Measurements from ENCODE around the gene ARHGAP10. TPM values are rescaled to one million over a fixed set of nuclear protein-coding genes. Genes with fewer than 3 reads are reported as not detected.

Gene ARHGAP10
- total RNA-seq, 2 experiments from 2014 or later, result 6.1 to 6.2 TPM

DNA sequence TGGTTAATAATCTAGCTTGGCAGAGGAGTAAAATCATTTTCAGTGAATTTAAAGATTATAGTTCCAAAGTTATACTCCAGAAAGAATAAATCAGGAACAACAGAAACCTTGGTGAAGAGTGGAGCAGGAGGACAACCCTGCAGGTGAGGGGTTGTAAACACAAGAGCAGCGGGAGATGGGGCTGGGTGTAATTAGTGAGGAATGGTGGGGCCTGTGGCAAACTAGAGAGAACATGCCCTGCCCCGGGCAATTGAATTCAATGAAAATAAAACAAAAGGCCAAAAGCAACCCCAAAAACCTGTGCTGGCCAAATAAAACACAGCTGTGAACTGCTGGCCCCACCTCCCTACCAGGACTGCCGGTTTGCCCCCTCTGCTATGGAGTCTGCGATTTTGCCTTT lies 385.1 kb downstream of the ARHGAP10 start:
- ChIA-PET POLR2A (no interaction called here), CTCF (interaction anchor here (1.7 kb wide), 1 partner anchor 170 kb away, joined by 4 read pairs; no protein-coding TSS in a partner anchor)
- Mint-ChIP-seq H3K4me3 (no peak overlapping the region), H3K27ac (no peak overlapping the region), H3K9me3 (ENCODE audit: low read depth) (no peaks in the 10 kb centered on the region), H3K36me3 (ENCODE audit: low read depth) (peaks cover 28% of the 10 kb centered on the region), H3K4me1 (peaks cover 20% of the 10 kb centered on the region), H3K27me3 (no peaks in the 10 kb centered on the region)
- DNase-seq, result no peak
- intact Hi-C loops (cut with DNase I, micrococcal nuclease), result no loop called here
- ATAC-seq, result no peak

DNA sequence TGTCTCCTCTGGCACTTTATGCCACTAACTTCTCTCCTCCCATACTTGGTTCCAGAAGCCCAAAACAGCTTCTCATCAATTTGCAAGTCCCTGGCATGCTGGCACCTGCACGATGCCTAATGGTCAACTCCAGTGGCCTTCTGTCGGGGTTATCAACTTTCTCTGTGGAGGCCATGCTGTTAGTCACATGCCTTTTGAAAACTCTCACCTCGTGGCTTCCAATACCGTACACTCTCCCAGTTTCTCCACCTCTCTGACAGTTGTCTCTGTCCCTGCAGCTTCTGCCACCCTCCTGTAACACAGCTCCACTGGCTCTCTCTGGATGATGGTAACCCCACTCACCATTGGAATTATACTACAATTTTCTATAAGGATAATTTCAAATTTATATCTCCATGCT lies 386.3 kb downstream of the ARHGAP10 start:
- DNase-seq (no peak), ATAC-seq (no peak)
- CTCF ChIA-PET, result interaction anchor here (1.7 kb wide), 1 partner anchor 169 kb away, joined by 4 read pairs; no protein-coding TSS in a partner anchor
- Mint-ChIP-seq H3K9me3 (ENCODE audit: low read depth) (peaks cover 7% of the 10 kb centered on the region), H3K36me3 (ENCODE audit: low read depth) (peaks cover 31% of the 10 kb centered on the region), H3K27me3 (no peaks in the 10 kb centered on the region), H3K4me1 (peaks cover 10% of the 10 kb centered on the region), H3K4me3 (no peak overlapping the region), H3K27ac (no peak overlapping the region)
- intact Hi-C loops (cut with DNase I, micrococcal nuclease), result no loop called here
- POLR2A ChIA-PET, result no interaction called here

DNA sequence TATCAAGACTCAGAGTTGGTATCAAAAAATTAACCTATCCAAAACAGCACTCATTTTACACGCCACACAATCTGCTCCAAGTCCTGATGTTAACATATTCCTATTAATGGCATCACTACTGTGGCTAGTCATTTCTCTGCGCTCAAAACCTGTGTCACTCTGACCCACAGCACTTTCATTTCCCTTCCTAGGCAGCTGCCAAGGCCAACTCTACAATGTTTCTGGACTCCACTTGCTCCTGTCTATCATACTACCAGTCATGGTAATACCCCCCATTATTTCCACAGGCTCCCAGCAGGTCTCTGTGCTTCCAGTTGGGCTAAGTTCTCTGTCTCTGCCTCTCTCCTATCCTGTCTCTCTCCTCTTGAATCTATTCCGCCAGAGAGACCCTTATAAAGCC lies 386.7 kb downstream of the ARHGAP10 start:
- H3K27me3 Mint-ChIP-seq, result no peaks in the 10 kb centered on the region
- H3K36me3 Mint-ChIP-seq (ENCODE audit: low read depth), result peaks cover 33% of the 10 kb centered on the region
- ATAC-seq (no peak), DNase-seq (no peak)
- ChIA-PET POLR2A (no interaction called here), CTCF (no interaction called here)
- H3K4me3 Mint-ChIP-seq, result no peak overlapping the region
- H3K9me3 Mint-ChIP-seq (ENCODE audit: low read depth), result peaks cover 12% of the 10 kb centered on the region
- H3K4me1 Mint-ChIP-seq, result peaks cover 10% of the 10 kb centered on the region
- intact Hi-C loops (cut with DNase I, micrococcal nuclease), result no loop called here
- no peak overlapping the region for H3K27ac Mint-ChIP-seq

DNA sequence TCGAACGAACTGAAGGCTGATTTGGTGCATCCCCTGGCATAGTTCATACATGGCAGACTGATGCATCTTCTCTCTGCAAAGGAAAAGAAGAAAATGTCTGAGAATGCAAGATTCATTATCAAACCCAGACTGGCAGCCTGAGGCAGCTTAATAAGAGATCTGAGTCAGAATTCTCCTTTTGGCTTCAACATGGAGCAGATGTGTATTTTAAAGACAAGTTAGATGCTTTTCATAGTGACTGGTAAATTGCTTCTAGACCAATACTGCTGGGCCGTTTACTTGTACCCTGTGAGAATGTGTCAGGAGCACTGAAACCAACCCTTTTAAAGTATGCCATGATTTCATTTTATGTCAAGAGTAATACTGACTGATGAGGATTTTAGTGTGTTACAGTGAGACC lies 388.3 kb downstream of the ARHGAP10 start:
- Mint-ChIP-seq H3K36me3 (ENCODE audit: low read depth) (peaks cover 35% of the 10 kb centered on the region), H3K27me3 (no peaks in the 10 kb centered on the region), H3K27ac (no peak overlapping the region), H3K4me3 (no peak overlapping the region), H3K4me1 (peaks cover 10% of the 10 kb centered on the region), H3K9me3 (ENCODE audit: low read depth) (peaks cover 22% of the 10 kb centered on the region)
- CTCF ChIA-PET, result no interaction called here
- intact Hi-C loops (cut with DNase I, micrococcal nuclease), result no loop called here
- no peak for DNase-seq
- no peak for ATAC-seq
- POLR2A ChIA-PET, result no interaction called here

Small RNAs within 50 kb of the gene (microRNA-seq; reads per million reads assigned to microRNA genes)
- not detected for gene MIR4799 (ENCODE audit: borderline replicate concordance)

Other genes starting within 250 kb of the ARHGAP10 start
- gene TMEM184C, start 114.7 kb upstream of the ARHGAP10 start, total RNA-seq, result 10 to 100 TPM; 11.7 to 15.3 TPM
- 1 to 10 TPM; 6.2 to 7.5 TPM for gene PRMT9, start 47.9 kb upstream of the ARHGAP10 start, total RNA-seq